CD4-positive, CD25-positive, alpha-beta regulatory T cell (primary cell): Measurements from ENCODE around the gene RPL28. TPM values are rescaled to one million over a fixed set of nuclear protein-coding genes. Genes with fewer than 3 reads are reported as not detected.
A peak's percentile ranks its signal among the peaks of the same experiment; 100 is the strongest.

Source experiments
- ATAC-seq, 2 donors: fragments of 150-1000 bp; cut with Tn5 transposase; one replicate each; pipeline ENCODE4 v1.10.0; 2021; ENCODE audit warnings: low read depth in 2 of 2, moderate number of reproducible peaks in 2 of 2, moderate library complexity in 1 of 2
- DNase-seq, 3 donors: peaks; one replicate each; pipeline versions ENCODE4 v3.0.0 to v3.0.0-alpha.2; 2012 to 2022; ENCODE audit warnings: mixed read lengths in 1 of 3
- H3K27ac ChIP-seq: one replicate; pipeline ENCODE4 v1.7.0; 2013; ENCODE audit warnings: mild to moderate bottlenecking, low read length; ENCODE audit not compliant: insufficient read depth, poor library complexity, severe bottlenecking
- H3K27me3 ChIP-seq: one replicate; pipeline ENCODE4 v1.7.0; 2013; ENCODE audit warnings: low read length; ENCODE audit not compliant: control insufficient read depth, insufficient read depth
- H3K36me3 ChIP-seq: one replicate; pipeline ENCODE4 v1.7.0; 2013; ENCODE audit warnings: mild to moderate bottlenecking, low read length, moderate library complexity; ENCODE audit not compliant: control insufficient read depth, insufficient read depth
- H3K4me1 ChIP-seq: 2 replicates; pipeline ENCODE4 v1.7.0; 2013; ENCODE audit warnings: mild to moderate bottlenecking, low read length; ENCODE audit not compliant: insufficient read depth, control insufficient read depth, poor library complexity, severe bottlenecking
- H3K4me3 ChIP-seq: one replicate; pipeline ENCODE4 v1.7.0; 2013; ENCODE audit warnings: low read depth, mild to moderate bottlenecking, low read length, moderate library complexity
- H3K9me3 ChIP-seq, 2 experiments: 1 replicate in 1 of 2; 2 replicates in 1 of 2; pipeline ENCODE4 v1.7.0; 2013; ENCODE audit warnings: low read length in 2 of 2, mild to moderate bottlenecking in 1 of 2, moderate library complexity in 1 of 2; ENCODE audit not compliant: control insufficient read depth in 2 of 2
- H3K27ac Mint-ChIP-seq, 3 donors: one replicate each; pipeline ENCODE4 v1.8.0; 2020 to 2022; ENCODE audit warnings: mild to moderate bottlenecking in 3 of 3, mixed read lengths in 3 of 3, moderate library complexity in 2 of 3
- H3K27me3 Mint-ChIP-seq: one replicate; pipeline ENCODE4 v1.8.0; 2022; ENCODE audit warnings: mild to moderate bottlenecking, mixed read lengths
- H3K36me3 Mint-ChIP-seq: one replicate; pipeline ENCODE4 v1.8.0; 2020; ENCODE audit warnings: mixed read lengths
- H3K4me1 Mint-ChIP-seq, 4 donors: one replicate each; pipeline ENCODE4 v1.8.0; 2020 to 2022; ENCODE audit warnings: mixed read lengths in 4 of 4, mild to moderate bottlenecking in 1 of 4
- H3K4me3 Mint-ChIP-seq, 4 donors: one replicate each; pipeline ENCODE4 v1.8.0; 2020 to 2022; ENCODE audit warnings: mild to moderate bottlenecking in 4 of 4, mixed read lengths in 4 of 4, moderate library complexity in 3 of 4
- H3K9me3 Mint-ChIP-seq, 7 donors: one replicate each; pipeline ENCODE4 v1.8.0; 2020 to 2022; ENCODE audit warnings: mixed read lengths in 7 of 7, mild to moderate bottlenecking in 3 of 7, moderate library complexity in 2 of 7
- polyA plus RNA-seq, 4 donors: library from polyadenylated mRNA; unstranded; fragments of 300-500 nt; fragmentation: Illumina TruSeq; gene quantifications; one replicate each; pipeline ENCODE4 v1.2.3, GENCODE V29; 2021
- total RNA-seq: library from RNA; stranded (reverse); gene quantifications from one replicate; pipeline ENCODE4 v1.2.3, GENCODE V29; 2022

The RPL28 gene
- total and polyA plus RNA-seq, 5 donors from 2014 or later, result 527 to 2,934 (median 686) TPM

- H3K4me1 ChIP-seq, result peaks cover 7% of the 10 kb centered on the region
- ATAC-seq, result no peak
Observed at GRCh38 chr19:55348317-55349034, 37.3 kb upstream of the RPL28 start.

GRCh38 chr19:55350620-55351315 is 35.0 kb upstream of the RPL28 start:
- no peak for DNase-seq
- no peak overlapping the region for H3K27ac ChIP-seq
- peaks cover 20% of the 10 kb centered on the region for H3K4me1 ChIP-seq
- no peak for ATAC-seq
- Mint-ChIP-seq H3K4me3 (peak overlapping the region in 2 of 4 donors; percentile 74 to 96), H3K9me3 (peaks cover 0 to 4% (median 0%) of the 10 kb centered on the region in 7 donors), H3K27ac (no peak overlapping the region), H3K36me3 (no peaks in the 10 kb centered on the region), H3K4me1 (peaks cover 0 to 29% (median 13%) of the 10 kb centered on the region in 4 donors), H3K27me3 (peaks cover 44% of the 10 kb centered on the region)
- H3K4me3 ChIP-seq, result no peak overlapping the region
- H3K9me3 ChIP-seq, result no peaks in the 10 kb centered on the region
- H3K27me3 ChIP-seq, result peaks cover 18% of the 10 kb centered on the region
- no peaks in the 10 kb centered on the region for H3K36me3 ChIP-seq

More at GRCh38 chr19:55348317-55349034, 37.3 kb upstream of the RPL28 start:
- Mint-ChIP-seq H3K36me3 (peaks cover 7% of the 10 kb centered on the region), H3K4me1 (peaks cover 0 to 23% (median 11%) of the 10 kb centered on the region in 4 donors), H3K27me3 (peaks cover 36% of the 10 kb centered on the region), H3K9me3 (peaks cover 0 to 4% (median 0%) of the 10 kb centered on the region in 7 donors), H3K4me3 (peak overlapping the region in 1 of 4 donors; percentile 58), H3K27ac (no peak overlapping the region)
- no peak overlapping the region for H3K27ac ChIP-seq
- H3K36me3 ChIP-seq, result no peaks in the 10 kb centered on the region
- no peak for DNase-seq
- H3K4me3 ChIP-seq, result no peak overlapping the region
- no peaks in the 10 kb centered on the region for H3K9me3 ChIP-seq
- peaks cover 14% of the 10 kb centered on the region for H3K27me3 ChIP-seq

- no peak overlapping the region for H3K27ac ChIP-seq
- no peak overlapping the region for H3K4me3 ChIP-seq
- no peaks in the 10 kb centered on the region for H3K9me3 ChIP-seq
- Mint-ChIP-seq H3K36me3 (no peaks in the 10 kb centered on the region), H3K9me3 (peaks cover 0 to 4% (median 0%) of the 10 kb centered on the region in 7 donors), H3K27ac (no peak overlapping the region), H3K27me3 (peaks cover 56% of the 10 kb centered on the region), H3K4me1 (peaks cover 0 to 29% (median 13%) of the 10 kb centered on the region in 4 donors), H3K4me3 (peak overlapping the region in 3 of 4 donors; percentile 41 to 96 (median 74))
- no peak for ATAC-seq
- DNase-seq, result no peak
- no peaks in the 10 kb centered on the region for H3K36me3 ChIP-seq
- H3K27me3 ChIP-seq, result peaks cover 18% of the 10 kb centered on the region
- H3K4me1 ChIP-seq, result peaks cover 20% of the 10 kb centered on the region
Observed at GRCh38 chr19:55352040-55352439, 33.7 kb upstream of the RPL28 start.

GRCh38 chr19:55352549-55353145 is 33.1 kb upstream of the RPL28 start:
- no peak overlapping the region for H3K27ac ChIP-seq
- no peak for DNase-seq
- peaks cover 20% of the 10 kb centered on the region for H3K4me1 ChIP-seq
- Mint-ChIP-seq H3K4me1 (peaks cover 0 to 29% (median 13%) of the 10 kb centered on the region in 4 donors), H3K4me3 (peak overlapping the region; percentile 61 to 74 (median 68)), H3K9me3 (peaks cover 0 to 4% (median 0%) of the 10 kb centered on the region in 7 donors), H3K27ac (no peak overlapping the region), H3K36me3 (no peaks in the 10 kb centered on the region), H3K27me3 (peaks cover 60% of the 10 kb centered on the region)
- H3K36me3 ChIP-seq, result no peaks in the 10 kb centered on the region
- no peaks in the 10 kb centered on the region for H3K9me3 ChIP-seq
- H3K27me3 ChIP-seq, result peaks cover 18% of the 10 kb centered on the region
- ATAC-seq, result no peak
- H3K4me3 ChIP-seq, result no peak overlapping the region

GRCh38 chr19:55353356-55353802 is 32.4 kb upstream of the RPL28 start:
- H3K27ac Mint-ChIP-seq, result peak overlapping the region in 2 of 3 donors; percentile 38 to 51

GRCh38 chr19:55353803-55354697 is 31.7 kb upstream of the RPL28 start:
- Histone ChIP-seq H3K27me3 (peaks cover 18% of the 10 kb centered on the region), H3K4me3 (no peak overlapping the region), H3K9me3 (no peaks in the 10 kb centered on the region), H3K27ac (no peak overlapping the region), H3K36me3 (no peaks in the 10 kb centered on the region), H3K4me1 (peaks cover 20% of the 10 kb centered on the region)
- Mint-ChIP-seq H3K27ac (no peak overlapping the region), H3K36me3 (no peaks in the 10 kb centered on the region), H3K4me1 (peaks cover 0 to 29% (median 13%) of the 10 kb centered on the region in 4 donors), H3K4me3 (peak overlapping the region; percentile 58 to 73 (median 72)), H3K27me3 (peaks cover 60% of the 10 kb centered on the region), H3K9me3 (peaks cover 0 to 3% (median 0%) of the 10 kb centered on the region in 7 donors)
- DNase-seq (peak; percentile 49 to 66 (median 64)), ATAC-seq (peak; percentile 70 to 81)

More at GRCh38 chr19:55353356-55353802, 32.4 kb upstream of the RPL28 start:
- Mint-ChIP-seq H3K4me1 (peaks cover 0 to 29% (median 13%) of the 10 kb centered on the region in 4 donors), H3K36me3 (no peaks in the 10 kb centered on the region), H3K9me3 (peaks cover 0 to 4% (median 0%) of the 10 kb centered on the region in 7 donors), H3K27me3 (peaks cover 60% of the 10 kb centered on the region), H3K4me3 (peak overlapping the region; percentile 58 to 81 (median 73))
- no peaks in the 10 kb centered on the region for H3K9me3 ChIP-seq
- no peak for DNase-seq
- peak overlapping the region; percentile 1 for H3K4me3 ChIP-seq
- H3K27ac ChIP-seq, result no peak overlapping the region
- no peaks in the 10 kb centered on the region for H3K36me3 ChIP-seq
- ATAC-seq, result no peak
- peaks cover 20% of the 10 kb centered on the region for H3K4me1 ChIP-seq
- peaks cover 18% of the 10 kb centered on the region for H3K27me3 ChIP-seq
